Type B pancreatic cell (in vitro differentiated cells): ENCODE data around the gene OLFML2A. TPM values are rescaled to one million over a fixed set of nuclear protein-coding genes. Genes with fewer than 3 reads are reported as not detected.

ENCODE experiments used
- DNase-seq: peaks from one replicate; pipeline ENCODE4 v3.0.0; 2021; ENCODE audit warnings: mixed read lengths; ENCODE audit not compliant: unreplicated experiment; ENCODE audit errors: extremely low spot score
- H3K27ac Mint-ChIP-seq: 2 replicates; pipeline ENCODE4 v1.8.0; 2021; ENCODE audit warnings: mild to moderate bottlenecking, mixed read lengths
- H3K27me3 Mint-ChIP-seq: 2 replicates; pipeline ENCODE4 v1.8.0; 2021; ENCODE audit warnings: mixed read lengths
- H3K36me3 Mint-ChIP-seq: 2 replicates; pipeline ENCODE4 v1.8.0; 2021; ENCODE audit warnings: mixed read lengths
- H3K4me1 Mint-ChIP-seq: one replicate; pipeline ENCODE4 v1.8.0; 2021; ENCODE audit warnings: mixed read lengths; ENCODE audit not compliant: unreplicated experiment
- H3K4me3 Mint-ChIP-seq: 2 replicates; pipeline ENCODE4 v1.8.0; 2021; ENCODE audit warnings: mild to moderate bottlenecking, mixed read lengths
- H3K9me3 Mint-ChIP-seq: 2 replicates; pipeline ENCODE4 v1.8.0; 2021; ENCODE audit warnings: mixed read lengths
- CTCF ChIP-seq: fragments of 200-600 bp; sonication (generic); conservative IDR thresholded peaks from 2 replicates; pipeline ENCODE4 v1.5.0; 2021; ENCODE audit warnings: antibody characterized with exemption, mild to moderate bottlenecking
- total RNA-seq: library from RNA; stranded (reverse); gene quantifications from 2 replicates; pipeline ENCODE4 v1.2.1, GENCODE V29; 2021; ENCODE audit warnings: low replicate concordance

OLFML2A gene
- total RNA-seq, 1 donor from 2014 or later, result 6.3 TPM

DNA sequence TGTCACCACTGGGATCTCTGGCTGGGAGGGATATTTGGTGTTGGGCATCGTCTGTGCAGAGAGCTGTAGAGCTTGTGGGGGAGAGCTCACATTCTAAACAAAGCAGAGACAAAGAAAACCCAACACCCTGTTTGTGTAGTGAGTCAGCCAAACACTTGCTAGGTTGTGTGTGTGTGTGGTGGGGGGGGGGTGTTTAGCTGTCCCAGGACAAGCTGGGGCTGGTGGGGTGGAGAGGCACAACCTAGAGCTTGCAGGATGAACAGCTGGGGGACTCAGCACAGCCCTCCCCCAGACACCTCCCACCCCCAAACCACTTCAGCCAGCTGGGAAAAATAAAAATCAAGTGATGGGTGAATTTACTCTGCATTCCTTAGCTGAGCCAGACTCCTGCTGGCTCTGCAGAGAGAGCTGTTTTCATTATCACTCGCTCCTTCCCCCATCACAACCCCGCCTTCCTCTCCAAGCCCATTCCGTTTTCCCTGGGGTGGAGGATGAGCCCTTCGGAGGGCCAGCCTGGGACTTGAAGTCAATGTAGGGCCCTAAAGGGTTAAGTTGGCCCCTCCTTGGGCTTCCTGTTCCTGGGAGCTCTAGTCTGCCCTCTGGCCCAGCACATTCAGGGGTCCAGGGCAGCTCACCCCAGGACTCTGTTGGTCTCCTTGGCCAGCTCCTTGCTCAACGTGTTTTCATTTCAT lies 2.6 kb downstream of the OLFML2A start:
- Mint-ChIP-seq H3K27ac (peak overlapping the region; percentile 75), H3K36me3 (no peaks in the 10 kb centered on the region), H3K4me1 (peaks cover 30% of the 10 kb centered on the region), H3K27me3 (peaks cover 36% of the 10 kb centered on the region), H3K9me3 (no peaks in the 10 kb centered on the region), H3K4me3 (peak overlapping the region; percentile 77)
- peak; percentile 57 for DNase-seq
- no peak for TF ChIP-seq CTCF

GRCh38 chr9:124780060-124780756 lies 3.3 kb downstream of the OLFML2A start:
- DNase-seq, result peak; percentile 69

GRCh38 chr9:124780757-124781151 lies 3.8 kb downstream of the OLFML2A start:
- Mint-ChIP-seq H3K36me3 (no peaks in the 10 kb centered on the region), H3K4me1 (peaks cover 28% of the 10 kb centered on the region), H3K9me3 (no peaks in the 10 kb centered on the region), H3K4me3 (no peak overlapping the region), H3K27ac (no peak overlapping the region), H3K27me3 (peaks cover 30% of the 10 kb centered on the region)
- no peak for DNase-seq
- TF ChIP-seq CTCF, result no peak

More at GRCh38 chr9:124780060-124780756, 3.3 kb downstream of the OLFML2A start:
- Mint-ChIP-seq H3K4me1 (peaks cover 30% of the 10 kb centered on the region), H3K27me3 (peaks cover 33% of the 10 kb centered on the region), H3K4me3 (peak overlapping the region; percentile 67), H3K27ac (no peak overlapping the region), H3K9me3 (no peaks in the 10 kb centered on the region), H3K36me3 (no peaks in the 10 kb centered on the region)
- no peak for TF ChIP-seq CTCF

DNA sequence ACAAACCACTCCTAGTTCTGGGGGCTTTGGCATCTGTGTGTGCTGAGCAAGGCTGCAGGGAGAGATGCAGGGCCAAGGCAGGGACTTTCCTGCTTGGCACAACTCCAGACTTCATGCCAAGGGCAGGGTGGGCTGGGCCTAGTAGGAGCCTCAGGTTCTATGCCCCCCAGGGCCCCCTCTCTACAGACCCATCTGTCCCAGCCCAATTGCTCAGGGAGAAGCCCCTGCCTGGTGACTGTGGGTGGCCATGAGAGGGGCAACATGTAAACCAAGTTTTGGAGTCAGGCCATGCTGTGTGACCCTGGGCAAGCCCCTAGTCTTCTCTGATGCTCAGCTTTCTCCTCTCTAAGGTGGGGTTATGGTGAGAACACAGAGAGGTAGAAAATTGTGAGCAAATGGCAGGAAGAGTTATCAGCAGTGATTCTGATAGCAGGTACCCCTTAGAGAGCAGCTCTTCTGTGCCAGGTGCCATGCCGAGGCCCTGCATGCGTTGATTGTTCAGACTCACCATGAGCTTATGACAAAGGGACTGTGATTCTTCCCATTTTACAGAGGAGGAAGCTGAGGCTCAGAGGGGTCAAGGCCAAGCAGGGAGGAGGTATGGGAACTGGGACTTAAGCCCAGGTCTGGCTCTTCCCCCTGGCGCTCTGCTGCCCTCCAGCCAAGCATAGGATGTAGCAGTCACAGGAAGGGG lies 5.2 kb downstream of the OLFML2A start:
- DNase-seq, result peak; percentile 48
- H3K4me1 Mint-ChIP-seq, result peaks cover 20% of the 10 kb centered on the region

More for the DNA sequence above, 5.2 kb downstream of the OLFML2A start:
- no peak overlapping the region for H3K27ac Mint-ChIP-seq
- no peak for TF ChIP-seq CTCF
- H3K36me3 Mint-ChIP-seq, result no peaks in the 10 kb centered on the region
- H3K4me3 Mint-ChIP-seq, result peak overlapping the region; percentile 36
- H3K27me3 Mint-ChIP-seq, result peaks cover 19% of the 10 kb centered on the region
- no peaks in the 10 kb centered on the region for H3K9me3 Mint-ChIP-seq
